ENCODE results near the gene FBXO31. TPM values are rescaled to one million over a fixed set of nuclear protein-coding genes. Genes with fewer than 3 reads are reported as not detected.

Gene FBXO31
- total and polyA plus RNA-seq, 2 of the 8 experiments (the other 6 are each of a cell fraction or from before 2014, with no cell fraction given) = 8.3 to 21.6 TPM

DNA sequence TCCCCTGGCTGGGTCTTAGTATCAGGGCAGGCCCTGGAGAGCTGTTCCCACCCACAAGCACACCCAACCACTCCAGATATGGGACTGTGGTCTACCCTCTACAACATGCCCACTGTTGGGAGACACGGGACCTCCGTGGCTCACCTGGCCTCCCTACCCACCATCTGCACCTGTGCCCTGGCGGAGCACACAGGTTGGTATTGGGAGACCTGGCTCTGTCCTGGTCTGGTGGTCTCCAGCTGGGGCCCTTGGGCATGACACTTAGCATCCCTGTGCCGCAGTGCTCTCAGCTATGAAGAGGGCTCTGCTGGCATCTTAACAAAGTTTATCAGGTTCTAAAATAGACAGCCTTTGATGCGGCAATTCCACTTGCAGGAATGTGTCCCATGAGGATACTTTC, 72.2 kb downstream of the FBXO31 start (continued):
- TF ChIP-seq, protein P1, sequence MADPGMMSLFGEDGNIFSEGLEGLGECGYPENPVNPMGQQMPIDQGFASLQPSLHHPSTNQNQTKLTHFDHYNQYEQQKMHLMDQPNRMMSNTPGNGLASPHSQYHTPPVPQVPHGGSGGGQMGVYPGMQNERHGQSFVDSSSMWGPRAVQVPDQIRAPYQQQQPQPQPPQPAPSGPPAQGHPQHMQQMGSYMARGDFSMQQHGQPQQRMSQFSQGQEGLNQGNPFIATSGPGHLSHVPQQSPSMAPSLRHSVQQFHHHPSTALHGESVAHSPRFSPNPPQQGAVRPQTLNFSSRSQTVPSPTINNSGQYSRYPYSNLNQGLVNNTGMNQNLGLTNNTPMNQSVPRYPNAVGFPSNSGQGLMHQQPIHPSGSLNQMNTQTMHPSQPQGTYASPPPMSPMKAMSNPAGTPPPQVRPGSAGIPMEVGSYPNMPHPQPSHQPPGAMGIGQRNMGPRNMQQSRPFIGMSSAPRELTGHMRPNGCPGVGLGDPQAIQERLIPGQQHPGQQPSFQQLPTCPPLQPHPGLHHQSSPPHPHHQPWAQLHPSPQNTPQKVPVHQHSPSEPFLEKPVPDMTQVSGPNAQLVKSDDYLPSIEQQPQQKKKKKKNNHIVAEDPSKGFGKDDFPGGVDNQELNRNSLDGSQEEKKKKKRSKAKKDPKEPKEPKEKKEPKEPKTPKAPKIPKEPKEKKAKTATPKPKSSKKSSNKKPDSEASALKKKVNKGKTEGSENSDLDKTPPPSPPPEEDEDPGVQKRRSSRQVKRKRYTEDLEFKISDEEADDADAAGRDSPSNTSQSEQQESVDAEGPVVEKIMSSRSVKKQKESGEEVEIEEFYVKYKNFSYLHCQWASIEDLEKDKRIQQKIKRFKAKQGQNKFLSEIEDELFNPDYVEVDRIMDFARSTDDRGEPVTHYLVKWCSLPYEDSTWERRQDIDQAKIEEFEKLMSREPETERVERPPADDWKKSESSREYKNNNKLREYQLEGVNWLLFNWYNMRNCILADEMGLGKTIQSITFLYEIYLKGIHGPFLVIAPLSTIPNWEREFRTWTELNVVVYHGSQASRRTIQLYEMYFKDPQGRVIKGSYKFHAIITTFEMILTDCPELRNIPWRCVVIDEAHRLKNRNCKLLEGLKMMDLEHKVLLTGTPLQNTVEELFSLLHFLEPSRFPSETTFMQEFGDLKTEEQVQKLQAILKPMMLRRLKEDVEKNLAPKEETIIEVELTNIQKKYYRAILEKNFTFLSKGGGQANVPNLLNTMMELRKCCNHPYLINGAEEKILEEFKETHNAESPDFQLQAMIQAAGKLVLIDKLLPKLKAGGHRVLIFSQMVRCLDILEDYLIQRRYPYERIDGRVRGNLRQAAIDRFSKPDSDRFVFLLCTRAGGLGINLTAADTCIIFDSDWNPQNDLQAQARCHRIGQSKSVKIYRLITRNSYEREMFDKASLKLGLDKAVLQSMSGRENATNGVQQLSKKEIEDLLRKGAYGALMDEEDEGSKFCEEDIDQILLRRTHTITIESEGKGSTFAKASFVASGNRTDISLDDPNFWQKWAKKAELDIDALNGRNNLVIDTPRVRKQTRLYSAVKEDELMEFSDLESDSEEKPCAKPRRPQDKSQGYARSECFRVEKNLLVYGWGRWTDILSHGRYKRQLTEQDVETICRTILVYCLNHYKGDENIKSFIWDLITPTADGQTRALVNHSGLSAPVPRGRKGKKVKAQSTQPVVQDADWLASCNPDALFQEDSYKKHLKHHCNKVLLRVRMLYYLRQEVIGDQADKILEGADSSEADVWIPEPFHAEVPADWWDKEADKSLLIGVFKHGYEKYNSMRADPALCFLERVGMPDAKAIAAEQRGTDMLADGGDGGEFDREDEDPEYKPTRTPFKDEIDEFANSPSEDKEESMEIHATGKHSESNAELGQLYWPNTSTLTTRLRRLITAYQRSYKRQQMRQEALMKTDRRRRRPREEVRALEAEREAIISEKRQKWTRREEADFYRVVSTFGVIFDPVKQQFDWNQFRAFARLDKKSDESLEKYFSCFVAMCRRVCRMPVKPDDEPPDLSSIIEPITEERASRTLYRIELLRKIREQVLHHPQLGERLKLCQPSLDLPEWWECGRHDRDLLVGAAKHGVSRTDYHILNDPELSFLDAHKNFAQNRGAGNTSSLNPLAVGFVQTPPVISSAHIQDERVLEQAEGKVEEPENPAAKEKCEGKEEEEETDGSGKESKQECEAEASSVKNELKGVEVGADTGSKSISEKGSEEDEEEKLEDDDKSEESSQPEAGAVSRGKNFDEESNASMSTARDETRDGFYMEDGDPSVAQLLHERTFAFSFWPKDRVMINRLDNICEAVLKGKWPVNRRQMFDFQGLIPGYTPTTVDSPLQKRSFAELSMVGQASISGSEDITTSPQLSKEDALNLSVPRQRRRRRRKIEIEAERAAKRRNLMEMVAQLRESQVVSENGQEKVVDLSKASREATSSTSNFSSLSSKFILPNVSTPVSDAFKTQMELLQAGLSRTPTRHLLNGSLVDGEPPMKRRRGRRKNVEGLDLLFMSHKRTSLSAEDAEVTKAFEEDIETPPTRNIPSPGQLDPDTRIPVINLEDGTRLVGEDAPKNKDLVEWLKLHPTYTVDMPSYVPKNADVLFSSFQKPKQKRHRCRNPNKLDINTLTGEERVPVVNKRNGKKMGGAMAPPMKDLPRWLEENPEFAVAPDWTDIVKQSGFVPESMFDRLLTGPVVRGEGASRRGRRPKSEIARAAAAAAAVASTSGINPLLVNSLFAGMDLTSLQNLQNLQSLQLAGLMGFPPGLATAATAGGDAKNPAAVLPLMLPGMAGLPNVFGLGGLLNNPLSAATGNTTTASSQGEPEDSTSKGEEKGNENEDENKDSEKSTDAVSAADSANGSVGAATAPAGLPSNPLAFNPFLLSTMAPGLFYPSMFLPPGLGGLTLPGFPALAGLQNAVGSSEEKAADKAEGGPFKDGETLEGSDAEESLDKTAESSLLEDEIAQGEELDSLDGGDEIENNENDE (IDR thresholded peaks at IDR 0.05; ENCODE audit: insufficient replicate concordance, low read length) = no peak
- TF ChIP-seq RNF2 (IDR thresholded peaks at IDR 0.05; ENCODE audit: borderline replicate concordance, low read depth, low read length, missing control alignments, poor library complexity, severe bottlenecking) (no peak), CHD2 (IDR thresholded peaks at IDR 0.05; ENCODE audit: low read length) (no peak), MAFK (IDR thresholded peaks at IDR 0.05; ENCODE audit: low read depth, low read length) (no peak), BRCA1 (IDR thresholded peaks at IDR 0.05; ENCODE audit: low read depth, low read length) (no peak), JUN (IDR thresholded peaks at IDR 0.05; ENCODE audit: low read depth, low read length) (no peak), POU5F1 (IDR thresholded peaks at IDR 0.05; ENCODE audit: low read depth, low read length) (no peak), RAD21 (IDR thresholded peaks at IDR 0.05 in 1 of 2, conservative IDR thresholded peaks at IDR 0.05 in 1 of 2; ENCODE audit: low read depth in 2 of 2, low read length in 2 of 2) (no peak)
- TF ChIP-seq, protein P2, sequence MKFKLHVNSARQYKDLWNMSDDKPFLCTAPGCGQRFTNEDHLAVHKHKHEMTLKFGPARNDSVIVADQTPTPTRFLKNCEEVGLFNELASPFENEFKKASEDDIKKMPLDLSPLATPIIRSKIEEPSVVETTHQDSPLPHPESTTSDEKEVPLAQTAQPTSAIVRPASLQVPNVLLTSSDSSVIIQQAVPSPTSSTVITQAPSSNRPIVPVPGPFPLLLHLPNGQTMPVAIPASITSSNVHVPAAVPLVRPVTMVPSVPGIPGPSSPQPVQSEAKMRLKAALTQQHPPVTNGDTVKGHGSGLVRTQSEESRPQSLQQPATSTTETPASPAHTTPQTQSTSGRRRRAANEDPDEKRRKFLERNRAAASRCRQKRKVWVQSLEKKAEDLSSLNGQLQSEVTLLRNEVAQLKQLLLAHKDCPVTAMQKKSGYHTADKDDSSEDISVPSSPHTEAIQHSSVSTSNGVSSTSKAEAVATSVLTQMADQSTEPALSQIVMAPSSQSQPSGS (IDR thresholded peaks at IDR 0.05; ENCODE audit: low read length) = no peak

Data from H1 (cell line).